Suprapubic skin (tissue), 4 donors: ENCODE measurements around the gene FLYWCH2. TPM values are rescaled to one million over a fixed set of nuclear protein-coding genes. Genes with fewer than 3 reads are reported as not detected.

Experiments
- DNase-seq, 2 donors: peaks; one replicate each; pipeline ENCODE4 v3.0.0-alpha.2; 2019; ENCODE audit warnings: low spot score in 2 of 2
- H3K27ac ChIP-seq: fragments of 200-600 bp; sonication (generic); one replicate; pipeline ENCODE4 v1.5.1; 2019
- H3K27me3 ChIP-seq: fragments of 200-600 bp; sonication (generic); one replicate; pipeline ENCODE4 v1.5.1; 2019
- H3K36me3 ChIP-seq: fragments of 200-600 bp; sonication (generic); one replicate; pipeline ENCODE4 v1.5.1; 2019
- H3K4me1 ChIP-seq: fragments of 200-600 bp; sonication (generic); one replicate; pipeline ENCODE4 v1.5.1; 2019
- H3K4me3 ChIP-seq: fragments of 200-600 bp; sonication (generic); one replicate; pipeline ENCODE4 v1.5.1; 2019; ENCODE audit warnings: mild to moderate bottlenecking
- H3K9me3 ChIP-seq: fragments of 200-600 bp; sonication (generic); one replicate; pipeline ENCODE4 v1.5.1; 2019
- EP300 ChIP-seq: sonication (generic); formaldehyde crosslinking; IDR thresholded peaks from one replicate; pipeline ENCODE4 v1.6.1; 2017; ENCODE audit warnings: antibody characterized with exemption
- POLR2A ChIP-seq, 2 donors: fragments of 450-650 bp; IDR thresholded peaks; one replicate each; pipeline ENCODE4 v1.6.1; 2017; ENCODE audit warnings: antibody characterized with exemption in 2 of 2, mild to moderate bottlenecking in 2 of 2, moderate library complexity in 2 of 2
- POLR2AphosphoS5 ChIP-seq, 3 donors: sonication (generic); formaldehyde crosslinking; IDR thresholded peaks; one replicate each; pipeline ENCODE4 v1.6.1; 2017; ENCODE audit warnings: antibody characterized with exemption in 3 of 3
- WGBS: methylation state at CpG from one replicate; pipeline ENCODE4 v1.1.5; 2018; 5-methylcytosine and 5-hydroxymethylcytosine counted together
- total RNA-seq, 4 donors: library from RNA; depleted of rRNA; stranded (reverse); fragments of >200 nt; gene quantifications; one replicate each; pipeline ENCODE4 v1.1.0, GENCODE V29; 2016
- TF ChIP-seq, protein P1 (sequence below), 2 donors: fragments of 200-600 bp in 1 of 2; fragments of 450-650 bp in 1 of 2; sonication (generic) in 1 of 2; IDR thresholded peaks; one replicate each; pipeline ENCODE4 v1.5.1; 2016 to 2019; ENCODE audit warnings: antibody characterized with exemption in 2 of 2, mild to moderate bottlenecking in 1 of 2, moderate library complexity in 1 of 2

FLYWCH2 gene, protein sequence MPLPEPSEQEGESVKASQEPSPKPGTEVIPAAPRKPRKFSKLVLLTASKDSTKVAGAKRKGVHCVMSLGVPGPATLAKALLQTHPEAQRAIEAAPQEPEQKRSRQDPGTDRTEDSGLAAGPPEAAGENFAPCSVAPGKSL
- total RNA-seq: 10 to 100 TPM; 31.5 to 42.1 (median 34.7) TPM

DNA sequence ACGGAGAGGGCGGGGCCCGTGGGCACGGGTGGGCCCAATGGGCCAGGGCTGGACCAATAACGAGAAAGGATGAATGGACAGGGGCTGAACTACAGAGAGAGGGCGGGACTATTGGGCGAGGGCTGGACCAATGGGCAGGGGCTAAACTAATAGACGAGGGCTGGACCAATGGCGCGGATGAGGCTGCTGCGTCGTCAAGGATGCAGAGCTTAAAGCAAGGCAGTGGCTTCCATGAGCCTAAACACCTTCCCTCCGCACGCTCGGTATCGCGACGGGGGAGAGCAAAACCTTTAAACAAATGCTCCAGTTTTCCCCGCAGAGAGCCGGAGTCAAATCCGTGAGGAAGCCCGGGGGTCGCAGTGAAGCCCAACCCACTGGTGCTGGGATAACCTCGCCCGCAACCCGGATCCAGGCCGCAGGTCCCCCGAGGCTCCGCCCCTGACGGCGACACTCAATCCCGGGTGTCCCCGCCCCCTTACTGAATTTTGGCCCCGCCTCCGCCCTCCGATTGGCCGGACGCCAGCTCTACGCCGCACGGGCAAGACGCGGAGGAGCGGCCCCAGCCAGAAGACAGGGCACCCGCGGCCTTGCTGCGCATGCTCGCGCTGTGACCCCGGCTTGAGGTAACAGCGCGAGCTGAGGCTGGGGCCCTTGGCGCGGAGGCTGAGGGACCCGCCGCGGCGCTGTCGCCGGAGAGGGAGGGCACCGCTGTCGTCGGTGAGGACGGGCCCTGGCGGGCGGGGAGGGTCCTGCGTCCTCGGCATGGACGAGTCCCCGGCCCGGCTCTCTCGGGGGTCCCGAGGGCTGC lies at the start of gene FLYWCH2:
Gene FLYWCH2 (plus strand): TSS at position 566 of the 808 bp plus-strand sequence. CDS start 13,235 bp downstream, outside the sequence.
- TF ChIP-seq POLR2AphosphoS5 (IDR thresholded peaks at IDR 0.05): peak in 2 of 3 donors; percentile 6 to 75
- no peak for TF ChIP-seq EP300
- TF ChIP-seq, protein P1, sequence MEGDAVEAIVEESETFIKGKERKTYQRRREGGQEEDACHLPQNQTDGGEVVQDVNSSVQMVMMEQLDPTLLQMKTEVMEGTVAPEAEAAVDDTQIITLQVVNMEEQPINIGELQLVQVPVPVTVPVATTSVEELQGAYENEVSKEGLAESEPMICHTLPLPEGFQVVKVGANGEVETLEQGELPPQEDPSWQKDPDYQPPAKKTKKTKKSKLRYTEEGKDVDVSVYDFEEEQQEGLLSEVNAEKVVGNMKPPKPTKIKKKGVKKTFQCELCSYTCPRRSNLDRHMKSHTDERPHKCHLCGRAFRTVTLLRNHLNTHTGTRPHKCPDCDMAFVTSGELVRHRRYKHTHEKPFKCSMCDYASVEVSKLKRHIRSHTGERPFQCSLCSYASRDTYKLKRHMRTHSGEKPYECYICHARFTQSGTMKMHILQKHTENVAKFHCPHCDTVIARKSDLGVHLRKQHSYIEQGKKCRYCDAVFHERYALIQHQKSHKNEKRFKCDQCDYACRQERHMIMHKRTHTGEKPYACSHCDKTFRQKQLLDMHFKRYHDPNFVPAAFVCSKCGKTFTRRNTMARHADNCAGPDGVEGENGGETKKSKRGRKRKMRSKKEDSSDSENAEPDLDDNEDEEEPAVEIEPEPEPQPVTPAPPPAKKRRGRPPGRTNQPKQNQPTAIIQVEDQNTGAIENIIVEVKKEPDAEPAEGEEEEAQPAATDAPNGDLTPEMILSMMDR (IDR thresholded peaks at IDR 0.05): peak in 1 of 2 donors; percentile 6
- TF ChIP-seq POLR2A (IDR thresholded peaks at IDR 0.05): peak in 1 of 2 donors; percentile 11
- WGBS: 0% methylated on average over 17 of the region's 73 CpGs
- DNase-seq: peak; percentile 99 to 100
- peak within 1 kb of the TSS; percentile 95 for H3K27ac ChIP-seq
- H3K36me3 ChIP-seq: no peaks in the 10 kb centered on the region
- peak within 1 kb of the TSS; percentile 86 for H3K4me3 ChIP-seq
- H3K9me3 ChIP-seq: no peaks in the 10 kb centered on the region
- H3K27me3 ChIP-seq: no peaks in the 10 kb centered on the region
- H3K4me1 ChIP-seq: peaks cover 16% of the 10 kb centered on the region

DNA sequence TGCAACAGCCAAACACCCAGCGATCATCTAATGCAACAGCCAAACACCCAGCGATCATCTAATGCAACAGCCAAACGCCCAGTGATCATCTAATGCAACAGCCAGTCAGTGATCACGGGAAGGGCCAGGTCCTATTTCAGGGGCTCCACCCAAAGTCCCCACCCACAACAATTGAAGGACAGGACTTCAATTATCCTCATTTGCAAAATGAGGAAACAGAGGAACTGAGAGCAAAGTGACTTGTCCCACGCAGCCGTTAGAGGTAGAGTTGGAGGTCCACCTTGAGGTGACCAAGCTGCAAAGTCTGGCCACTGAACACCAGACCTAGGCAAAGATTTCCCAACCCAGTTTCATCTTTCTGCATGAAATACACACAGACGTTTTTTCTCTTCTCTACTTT lies 49.2 kb upstream of the FLYWCH2 start:
- Histone ChIP-seq H3K4me3 (no peak overlapping the region), H3K27ac (no peak overlapping the region), H3K9me3 (no peaks in the 10 kb centered on the region), H3K27me3 (peaks cover 33% of the 10 kb centered on the region), H3K4me1 (peaks cover 24% of the 10 kb centered on the region), H3K36me3 (no peaks in the 10 kb centered on the region)
- DNase-seq: peak in 1 of 2 donors; percentile 6
- WGBS: 60% methylated on average over 6 of the region's 7 CpGs
- TF ChIP-seq EP300 (no peak), POLR2AphosphoS5 (IDR thresholded peaks at IDR 0.05) (no peak)
- TF ChIP-seq, protein P1 (IDR thresholded peaks at IDR 0.05): no peak

DNA sequence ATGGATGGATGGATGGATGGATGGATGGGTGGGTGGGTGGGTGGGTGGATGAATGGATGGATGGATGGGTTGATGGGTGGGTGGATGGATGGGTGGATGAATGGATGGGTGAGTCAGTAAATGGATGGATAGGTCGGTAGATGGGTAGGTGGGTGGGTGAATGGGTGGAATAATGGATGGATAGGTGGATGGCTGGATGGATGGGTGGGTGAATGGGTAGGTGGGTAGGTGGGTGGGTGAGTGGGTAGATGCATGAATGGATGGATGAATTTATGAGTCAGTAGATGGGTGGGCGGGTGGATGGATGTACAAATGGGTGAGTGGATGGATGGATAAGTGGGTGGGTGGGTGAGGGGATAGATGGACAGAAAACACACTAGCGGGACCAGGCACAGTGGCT lies 48.0 kb upstream of the FLYWCH2 start:
- peak overlapping the region; percentile 73 for H3K27ac ChIP-seq
- no peaks in the 10 kb centered on the region for H3K36me3 ChIP-seq
- peaks cover 31% of the 10 kb centered on the region for H3K27me3 ChIP-seq
- no peak overlapping the region for H3K4me3 ChIP-seq
- DNase-seq: no peak
- WGBS: 82% methylated on average over 3 of the region's 3 CpGs
- peaks cover 20% of the 10 kb centered on the region for H3K4me1 ChIP-seq
- H3K9me3 ChIP-seq: no peaks in the 10 kb centered on the region
- no peak for TF ChIP-seq POLR2A (IDR thresholded peaks at IDR 0.05)
- TF ChIP-seq EP300: no peak
- TF ChIP-seq POLR2AphosphoS5 (IDR thresholded peaks at IDR 0.05): no peak
- TF ChIP-seq, protein P1 (IDR thresholded peaks at IDR 0.05): no peak

DNA sequence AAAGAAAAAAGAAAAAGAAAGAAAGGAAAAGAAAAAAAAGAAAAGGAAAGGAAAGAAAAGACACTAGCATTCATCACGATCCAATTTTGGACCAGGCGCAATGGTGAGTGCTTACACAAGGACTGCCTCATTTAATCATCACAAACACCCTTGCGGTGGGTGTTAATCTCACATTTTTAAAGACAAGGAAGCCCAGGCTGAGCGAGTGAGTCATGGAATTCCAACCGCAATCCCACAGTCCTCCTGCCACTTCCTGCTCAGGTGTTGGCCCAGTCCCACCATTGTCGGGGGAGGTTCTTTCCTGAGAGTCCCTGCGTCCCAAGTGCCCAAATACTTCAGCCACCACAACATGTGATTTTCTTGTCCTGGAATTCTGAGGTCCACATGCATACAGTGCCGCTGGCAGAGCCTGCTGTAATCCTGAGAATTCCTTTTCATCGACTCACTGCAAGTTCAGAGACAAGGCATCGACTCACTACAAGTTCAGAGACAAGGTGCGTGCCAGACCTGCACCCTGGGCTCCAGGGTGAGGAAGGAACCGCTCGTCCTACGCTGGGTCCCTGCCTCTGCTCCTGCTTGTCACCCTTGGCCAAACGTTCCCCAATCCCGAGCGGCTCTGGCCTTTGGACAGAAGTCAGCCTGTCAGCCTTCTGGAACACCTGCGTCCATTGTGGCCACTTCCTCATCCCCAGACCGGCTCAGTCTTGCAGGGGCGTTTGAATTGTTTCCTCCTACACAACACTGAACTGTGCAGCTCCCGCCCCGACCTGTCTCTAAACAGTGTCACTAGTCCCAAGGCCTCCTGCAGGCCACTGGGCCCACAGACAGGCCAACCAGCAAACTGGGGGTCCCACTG lies 47.1 kb upstream of the FLYWCH2 start:
- TF ChIP-seq POLR2A (IDR thresholded peaks at IDR 0.05): no peak
- no peak for TF ChIP-seq EP300
- TF ChIP-seq, protein P1 (IDR thresholded peaks at IDR 0.05): no peak
- peak in 1 of 3 donors; percentile 48 for TF ChIP-seq POLR2AphosphoS5 (IDR thresholded peaks at IDR 0.05)
- WGBS: 44% methylated on average over 19 of the region's 22 CpGs
- peak overlapping the region; percentile 73 for H3K27ac ChIP-seq
- H3K9me3 ChIP-seq: no peaks in the 10 kb centered on the region
- H3K27me3 ChIP-seq: peaks cover 30% of the 10 kb centered on the region
- H3K4me3 ChIP-seq: peak overlapping the region; percentile 12
- no peak for DNase-seq
- no peaks in the 10 kb centered on the region for H3K36me3 ChIP-seq
- H3K4me1 ChIP-seq: peaks cover 16% of the 10 kb centered on the region
